Neuronal stem cell (in vitro differentiated cells): ENCODE results near the gene CFAP65.
A peak's percentile ranks its signal among the peaks of the same experiment; 100 is the strongest.

ENCODE experiments used
- DNase-seq: peaks from one replicate; pipeline ENCODE4 v3.0.0-alpha.2; 2013; ENCODE audit warnings: low spot score
- H2AFZ ChIP-seq: one replicate; pipeline ENCODE4 v1.6.1; 2013; ENCODE audit warnings: mild to moderate bottlenecking, low read length, inconsistent platforms
- H2AK5ac ChIP-seq: 2 replicates; pipeline ENCODE4 v1.6.1; 2013; ENCODE audit warnings: low read depth, mild to moderate bottlenecking, inconsistent platforms, low read length, moderate library complexity, mixed read lengths
- H2BK120ac ChIP-seq: 2 replicates; pipeline ENCODE4 v1.6.1; 2013; ENCODE audit warnings: low read depth, mild to moderate bottlenecking, inconsistent platforms, low read length, moderate library complexity, mixed read lengths
- H2BK12ac ChIP-seq: one replicate; pipeline ENCODE4 v1.6.1; 2013; ENCODE audit warnings: low read length, inconsistent platforms
- H2BK15ac ChIP-seq: 2 replicates; pipeline ENCODE4 v1.6.1; 2013; ENCODE audit warnings: mild to moderate bottlenecking, low read length, inconsistent platforms, mixed read lengths
- H2BK5ac ChIP-seq: one replicate; pipeline ENCODE4 v1.6.1; 2013; ENCODE audit warnings: inconsistent platforms, mild to moderate bottlenecking, low read length, moderate library complexity
- H3K14ac ChIP-seq: one replicate; pipeline ENCODE4 v1.6.1; 2013; ENCODE audit warnings: low read length, inconsistent platforms
- H3K18ac ChIP-seq: 2 replicates; pipeline ENCODE4 v1.6.1; 2013; ENCODE audit warnings: low read length, inconsistent platforms
- H3K23ac ChIP-seq: 2 replicates; pipeline ENCODE4 v1.6.1; 2013; ENCODE audit warnings: low read depth, mild to moderate bottlenecking, mixed read lengths, low read length, inconsistent platforms; ENCODE audit not compliant: poor library complexity
- H3K27ac ChIP-seq: replicated peaks from 3 replicates; pipeline ENCODE4 v1.5.1; 2013; ENCODE audit warnings: low read length, inconsistent platforms
- H3K27me3 ChIP-seq, 3 experiments: 2 replicates each; pipeline ENCODE4 v1.6.1; 2013; ENCODE audit warnings: low read length in 3 of 3, mild to moderate bottlenecking in 2 of 3, inconsistent platforms in 1 of 3, low read depth in 1 of 3, mixed read lengths in 1 of 3, moderate library complexity in 1 of 3; ENCODE audit not compliant: control insufficient read depth in 3 of 3, insufficient read depth in 3 of 3
- H3K36me3 ChIP-seq, 2 donors: replicated peaks in 1 of 2; 2 replicates each; pipeline ENCODE4 v1.6.1; 2013; ENCODE audit warnings: low read length in 2 of 2; ENCODE audit not compliant: control insufficient read depth in 2 of 2, insufficient read depth in 2 of 2
- H3K4ac ChIP-seq: 2 replicates; pipeline ENCODE4 v1.6.1; 2013; ENCODE audit warnings: inconsistent platforms, mild to moderate bottlenecking, low read length, moderate library complexity
- H3K4me1 ChIP-seq, 2 donors: 1 replicate in 1 of 2; 2 replicates in 1 of 2; pipeline ENCODE4 v1.6.1; 2013; ENCODE audit warnings: low read length in 2 of 2, low read depth in 1 of 2; ENCODE audit not compliant: control insufficient read depth in 2 of 2, insufficient read depth in 1 of 2
- H3K4me2 ChIP-seq: one replicate; pipeline ENCODE4 v1.6.1; 2013; ENCODE audit warnings: mild to moderate bottlenecking, low read length, inconsistent platforms; ENCODE audit not compliant: insufficient read depth, poor library complexity, severe bottlenecking
- H3K4me3 ChIP-seq, 2 donors: 2 replicates each; pipeline ENCODE4 v1.5.1; 2013; ENCODE audit warnings: low read length in 2 of 2, mild to moderate bottlenecking in 2 of 2, inconsistent platforms in 1 of 2, moderate library complexity in 1 of 2
- H3K79me1 ChIP-seq: one replicate; pipeline ENCODE4 v1.6.1; 2013; ENCODE audit warnings: low read depth, mild to moderate bottlenecking, inconsistent platforms, low read length, moderate library complexity
- H3K9ac ChIP-seq: one replicate; pipeline ENCODE4 v1.6.1; 2013; ENCODE audit warnings: mild to moderate bottlenecking, low read depth, low read length, inconsistent platforms; ENCODE audit not compliant: poor library complexity
- H3K9me3 ChIP-seq, 2 donors: replicated peaks in 1 of 2; 2 replicates each; pipeline versions ENCODE3 to v1.6.1; 2013; ENCODE audit warnings: low read length in 2 of 2, mild to moderate bottlenecking in 2 of 2, inconsistent platforms in 1 of 2, low read depth in 1 of 2, mixed read lengths in 1 of 2, moderate library complexity in 1 of 2; ENCODE audit not compliant: control insufficient read depth in 2 of 2, insufficient read depth in 1 of 2
- H4K8ac ChIP-seq: one replicate; pipeline ENCODE4 v1.6.1; 2013; ENCODE audit warnings: low read depth, mild to moderate bottlenecking, inconsistent platforms, low read length, moderate library complexity
- H4K91ac ChIP-seq: one replicate; pipeline ENCODE4 v1.6.1; 2013; ENCODE audit warnings: low read length, low read depth, mild to moderate bottlenecking, inconsistent platforms; ENCODE audit not compliant: poor library complexity
- WGBS, 2 donors: extraction: QIAGEN DNeasy Blood & Tissue Kit; methylation state at CpG; one replicate each; pipeline ENCODE4 v1.1.7; 2013; ENCODE audit warnings: missing lambda C conversion rate in 2 of 2, mixed read lengths in 1 of 2; ENCODE audit not compliant: insufficient read length in 2 of 2, insufficient replicate concordance in 1 of 2; ENCODE audit errors: extremely low coverage in 2 of 2; 5-methylcytosine and 5-hydroxymethylcytosine counted together

The CFAP65 gene

GRCh38 chr2:218961651-218962570 is 79.4 kb downstream of the CFAP65 start:
- H3K9ac ChIP-seq, result no peak overlapping the region
- H4K8ac ChIP-seq, result no peak overlapping the region
- no peak overlapping the region for H3K4me2 ChIP-seq
- no peak overlapping the region for H4K91ac ChIP-seq
- no peak overlapping the region for H3K4me3 ChIP-seq
- WGBS, 2 donors, result no CpG with 5 or more reads among the region's 34 CpGs
- no peak overlapping the region for H3K23ac ChIP-seq
- no peak overlapping the region for H2BK12ac ChIP-seq
- H2AFZ ChIP-seq, result no peak overlapping the region
- no peak overlapping the region for H3K18ac ChIP-seq
- H3K36me3 ChIP-seq, result no peaks in the 10 kb centered on the region
- no peak overlapping the region for H3K4ac ChIP-seq
- H3K27me3 ChIP-seq, result peaks cover 18 to 54% (median 53%) of the 10 kb centered on the region in 3 experiments
- H3K9me3 ChIP-seq, result peaks cover 0 to 2% of the 10 kb centered on the region in 2 donors
- H3K79me1 ChIP-seq, result no peaks in the 10 kb centered on the region
- H3K14ac ChIP-seq, result no peak overlapping the region
- no peak overlapping the region for H2AK5ac ChIP-seq
- H3K27ac ChIP-seq, result no peak overlapping the region
- no peak overlapping the region for H2BK120ac ChIP-seq
- H2BK5ac ChIP-seq, result no peak overlapping the region
- DNase-seq, result no peak
- H2BK15ac ChIP-seq, result no peak overlapping the region
- H3K4me1 ChIP-seq, result peaks cover 15 to 21% of the 10 kb centered on the region in 2 donors

- peaks cover 0 to 2% of the 10 kb centered on the region in 2 donors for H3K9me3 ChIP-seq
- H3K4me2 ChIP-seq, result no peak overlapping the region
- H3K4me3 ChIP-seq, result no peak overlapping the region
- no peak overlapping the region for H3K14ac ChIP-seq
- H3K36me3 ChIP-seq, result no peaks in the 10 kb centered on the region
- H2AFZ ChIP-seq, result no peak overlapping the region
- H2BK12ac ChIP-seq, result no peak overlapping the region
- DNase-seq, result no peak
- H3K9ac ChIP-seq, result no peak overlapping the region
- H3K23ac ChIP-seq, result no peak overlapping the region
- H3K18ac ChIP-seq, result no peak overlapping the region
- H2BK15ac ChIP-seq, result no peak overlapping the region
- WGBS, 2 donors, result no CpG with 5 or more reads among the region's 4 CpGs
- H3K27ac ChIP-seq, result no peak overlapping the region
- no peak overlapping the region for H2BK5ac ChIP-seq
- H2BK120ac ChIP-seq, result no peak overlapping the region
- H3K27me3 ChIP-seq, result peaks cover 18 to 61% (median 59%) of the 10 kb centered on the region in 3 experiments
- peaks cover 15 to 21% of the 10 kb centered on the region in 2 donors for H3K4me1 ChIP-seq
- no peaks in the 10 kb centered on the region for H3K79me1 ChIP-seq
- H4K91ac ChIP-seq, result no peak overlapping the region
- H3K4ac ChIP-seq, result no peak overlapping the region
- H4K8ac ChIP-seq, result no peak overlapping the region
- peak overlapping the region; percentile 37 for H2AK5ac ChIP-seq
Measured at GRCh38 chr2:218961229-218961628, 80.1 kb downstream of the CFAP65 start.

GRCh38 chr2:218960309-218961165 is 80.8 kb downstream of the CFAP65 start:
- Histone ChIP-seq H3K9me3 (peaks cover 0 to 2% of the 10 kb centered on the region in 2 donors), H3K4ac (no peak overlapping the region), H3K79me1 (no peaks in the 10 kb centered on the region), H3K36me3 (no peaks in the 10 kb centered on the region), H3K27ac (no peak overlapping the region), H3K9ac (peak overlapping the region; percentile 81), H2BK120ac (no peak overlapping the region), H2AFZ (peak overlapping the region; percentile 24), H3K4me2 (peak overlapping the region; percentile 48), H3K4me3 (peak overlapping the region in 1 of 2 donors; percentile 8), H3K18ac (peak overlapping the region; percentile 27), H3K27me3 (peaks cover 18 to 65% (median 59%) of the 10 kb centered on the region in 3 experiments), H2BK15ac (peak overlapping the region; percentile 24), H4K91ac (no peak overlapping the region), H2BK5ac (no peak overlapping the region), H3K14ac (no peak overlapping the region), H4K8ac (no peak overlapping the region), H2AK5ac (peak overlapping the region; percentile 46), H3K4me1 (peaks cover 15 to 21% of the 10 kb centered on the region in 2 donors), H2BK12ac (no peak overlapping the region), H3K23ac (peak overlapping the region; percentile 95)
- WGBS, 2 donors, result no CpG with 5 or more reads among the region's 87 CpGs
- no peak for DNase-seq
